Endometrial microvascular endothelial cells (primary cell): ENCODE data around the gene PAK5. TPM values are rescaled to one million over a fixed set of nuclear protein-coding genes. Genes with fewer than 3 reads are reported as not detected.

Experiments used
- in situ Hi-C: cut with HindIII; loops from 2 replicates; pipeline ENCODE4 v1.10.0; 2017; ENCODE audit warnings: low sequenced_read_pairs, low pct_unique_long_range_greater_than_20kb; ENCODE audit errors: inconsistent ontology term
- total RNA-seq: library from RNA; depleted of rRNA; stranded (reverse); fragments of >200 nt; gene quantifications from one replicate; pipeline ENCODE4 v1.2.3, GENCODE V29; 2015; ENCODE audit errors: inconsistent ontology term

Gene PAK5
- total RNA-seq, 1 donor from 2014 or later: not detected

- in situ Hi-C loops: no loop called here
Measured at GRCh38 chr20:9597547-9597946, 241.3 kb downstream of the PAK5 start.

GRCh38 chr20:9595763-9596162 lies 243.1 kb downstream of the PAK5 start:
- in situ Hi-C loops: no loop called here

- in situ Hi-C loops: no loop called here
Measured at GRCh38 chr20:9594284-9594875, 244.5 kb downstream of the PAK5 start.

DNA sequence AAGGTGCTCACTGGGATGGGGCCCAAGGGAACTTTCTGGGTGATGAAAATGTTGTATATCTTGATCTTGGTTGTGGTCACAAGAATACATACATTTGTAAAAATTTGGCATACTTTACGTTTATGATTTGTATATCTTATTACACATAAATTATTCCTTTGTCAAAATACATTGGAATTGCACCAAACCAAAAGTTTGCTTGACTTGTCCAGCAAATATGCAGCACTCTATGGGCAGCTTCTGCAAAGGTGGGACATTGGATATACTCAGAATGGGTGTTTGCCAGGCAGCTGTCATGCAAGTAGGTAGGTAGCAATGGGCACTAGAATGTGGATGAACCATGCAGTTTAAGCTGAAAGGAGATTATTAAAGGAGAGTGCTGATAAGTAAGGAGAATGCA lies 246.5 kb downstream of the PAK5 start:
- in situ Hi-C loops: no loop called here

GRCh38 chr20:9591080-9591479 lies 247.8 kb downstream of the PAK5 start:
- in situ Hi-C loops: no loop called here

- in situ Hi-C loops: no loop called here
Measured at GRCh38 chr20:9590189-9590588, 248.7 kb downstream of the PAK5 start.

GRCh38 chr20:9588706-9589105 lies 250.2 kb downstream of the PAK5 start:
- in situ Hi-C loops: no loop called here

- in situ Hi-C loops: no loop called here
Measured at GRCh38 chr20:9583151-9583550, 255.7 kb downstream of the PAK5 start.

DNA sequence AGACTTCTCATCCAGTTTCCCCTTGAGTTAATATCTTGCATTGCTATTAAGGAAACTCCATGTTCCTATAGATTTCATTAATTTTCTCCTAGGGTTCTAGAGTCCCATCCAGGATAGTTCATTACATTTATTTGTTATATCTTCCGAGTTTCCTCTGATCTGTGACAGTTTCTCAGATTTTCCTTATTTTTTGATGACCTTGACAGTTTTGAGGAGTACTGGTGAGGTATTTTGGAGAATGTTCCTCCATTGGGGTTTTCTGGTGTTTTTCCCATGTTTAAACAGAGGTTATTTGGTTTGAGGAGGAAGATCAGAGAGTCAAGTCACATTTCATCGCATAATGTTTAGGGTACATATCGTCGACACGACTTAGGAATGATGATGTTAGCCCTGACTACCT lies 256.7 kb downstream of the PAK5 start:
- in situ Hi-C loops: no loop called here

GRCh38 chr20:9581509-9581908 lies 257.4 kb downstream of the PAK5 start:
- in situ Hi-C loops: no loop called here

DNA sequence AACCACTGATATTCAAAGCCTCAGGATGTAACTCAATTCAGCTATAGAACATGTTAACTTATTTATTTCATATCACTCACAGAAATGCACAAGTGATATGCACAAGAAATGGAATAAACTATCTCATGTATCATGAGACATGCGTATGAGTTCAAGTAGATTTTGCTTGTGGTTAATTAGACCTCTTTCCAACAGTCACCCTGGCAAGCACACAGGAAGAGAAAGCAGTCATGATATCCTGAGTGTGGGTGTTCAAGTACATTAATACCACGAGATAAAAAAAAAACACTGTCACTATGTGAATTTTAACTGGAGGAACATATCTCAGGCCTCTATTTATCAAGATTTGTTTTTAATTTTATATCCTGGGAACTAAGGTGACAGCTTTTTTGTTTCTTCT lies 260.3 kb downstream of the PAK5 start:
- in situ Hi-C loops: no loop called here

GRCh38 chr20:9577397-9577796 lies 261.5 kb downstream of the PAK5 start:
- in situ Hi-C loops: no loop called here

GRCh38 chr20:9576695-9577094 lies 262.2 kb downstream of the PAK5 start:
- in situ Hi-C loops: no loop called here

DNA sequence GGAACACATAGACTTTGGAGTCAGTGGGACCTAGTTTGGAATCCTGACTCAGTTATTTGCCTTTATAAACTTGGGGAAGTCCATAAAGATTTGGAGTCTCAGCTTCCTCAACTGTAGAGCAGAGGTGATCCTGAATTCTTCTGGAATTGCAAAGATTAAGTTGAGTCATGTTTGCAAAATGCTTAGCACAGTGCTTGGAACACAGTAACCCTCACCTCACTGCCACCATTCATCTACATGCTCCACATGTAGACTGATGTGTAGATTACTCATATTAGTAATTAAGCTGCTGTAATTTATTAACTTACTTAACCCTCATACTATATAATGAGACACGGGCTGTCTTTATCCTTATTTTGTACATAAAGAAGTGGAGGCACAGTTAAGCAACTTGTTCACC lies 263.0 kb downstream of the PAK5 start:
- in situ Hi-C loops: no loop called here

GRCh38 chr20:9574776-9575175 lies 264.1 kb downstream of the PAK5 start:
- in situ Hi-C loops: no loop called here

DNA sequence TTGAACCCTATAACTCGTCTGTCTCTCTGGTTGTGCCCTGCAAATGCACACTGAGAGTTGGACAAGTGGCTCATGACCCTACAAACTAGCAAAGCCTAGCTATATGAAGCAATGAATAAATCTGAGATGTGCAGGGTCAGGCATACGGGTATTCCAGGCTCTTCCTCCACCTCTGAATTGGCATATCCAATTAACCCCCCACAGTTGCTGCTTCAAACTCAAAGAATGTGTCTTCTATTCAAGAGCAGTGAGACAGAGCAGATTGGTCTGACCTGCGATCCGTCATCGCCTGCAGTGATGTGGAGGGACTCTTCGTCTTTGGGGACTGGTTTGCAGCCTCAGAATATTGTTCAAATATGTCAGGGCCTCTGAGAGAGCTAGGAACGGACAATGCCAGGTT lies 264.7 kb downstream of the PAK5 start:
- in situ Hi-C loops: no loop called here

GRCh38 chr20:9573335-9574151 lies 265.3 kb downstream of the PAK5 start:
- in situ Hi-C loops: no loop called here

- in situ Hi-C loops: no loop called here
Measured at GRCh38 chr20:9572670-9573069, 266.2 kb downstream of the PAK5 start.

GRCh38 chr20:9571783-9572182 lies 267.1 kb downstream of the PAK5 start:
- in situ Hi-C loops: no loop called here

DNA sequence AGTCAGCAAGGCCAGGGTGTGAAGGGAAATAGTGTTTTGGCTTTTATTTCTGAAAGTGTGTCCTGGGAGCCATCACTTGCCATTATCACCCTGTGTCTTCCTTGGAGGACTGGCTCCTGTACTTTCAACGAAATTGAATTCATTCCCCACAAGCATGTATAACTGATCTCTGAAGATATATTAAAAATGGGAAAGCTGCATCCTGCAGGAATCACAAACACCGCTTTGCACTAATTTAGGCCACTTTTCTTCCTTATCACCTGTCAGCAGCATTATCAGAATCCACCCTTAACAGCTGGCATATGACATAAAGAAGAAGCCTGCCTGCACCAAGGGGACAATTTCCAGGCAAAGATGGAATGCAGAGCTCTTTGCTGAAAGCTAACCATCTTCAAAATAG lies 268.3 kb downstream of the PAK5 start:
- in situ Hi-C loops: no loop called here

GRCh38 chr20:9566977-9567376 lies 271.9 kb downstream of the PAK5 start:
- in situ Hi-C loops: no loop called here
